Body of pancreas (tissue), 4 donors: ENCODE measurements around the gene PATZ1. TPM values are rescaled to one million over a fixed set of nuclear protein-coding genes. Genes with fewer than 3 reads are reported as not detected.
A peak's percentile ranks its signal among the peaks of the same experiment; 100 is the strongest.

Experiments used
- ATAC-seq: fragments of 150-250 bp; one replicate; pipeline ENCODE4 v1.9.1; 2016
- DNase-seq, 4 donors: peaks; one replicate each; pipeline ENCODE4 v3.0.0-alpha.2; 2019
- H3K27ac ChIP-seq, 4 donors: fragments of 200-600 bp; sonication (generic); 1 replicate in 3 of 4; 2 replicates in 1 of 4; pipeline versions ENCODE4 v1.5.1 to v1.6.1; 2016 to 2019; ENCODE audit warnings: mild to moderate bottlenecking in 1 of 4, mixed read lengths in 1 of 4, moderate library complexity in 1 of 4
- H3K27me3 ChIP-seq, 2 donors: fragments of 200-600 bp; sonication (generic); one replicate each; pipeline ENCODE4 v1.6.0; 2016; ENCODE audit warnings: mild to moderate bottlenecking in 1 of 2
- H3K36me3 ChIP-seq, 2 donors: fragments of 200-600 bp; sonication (generic); replicated peaks in 1 of 2; 2 replicates each; pipeline ENCODE4 v1.5.1; 2016; ENCODE audit warnings: low read depth in 2 of 2; ENCODE audit not compliant: insufficient read depth in 1 of 2
- H3K4me1 ChIP-seq: fragments of 200-600 bp; sonication (generic); one replicate; pipeline ENCODE4 v1.6.0; 2016
- H3K4me3 ChIP-seq, 2 donors: fragments of 200-600 bp; sonication (generic); 1 replicate in 1 of 2; 2 replicates in 1 of 2; pipeline ENCODE4 v1.5.1; 2016 to 2019
- H3K9me3 ChIP-seq, 3 donors: fragments of 200-600 bp; sonication (generic); 1 replicate in 2 of 3; 2 replicates in 1 of 3; pipeline ENCODE4 v1.5.1; 2016
- POLR2A ChIP-seq, 3 donors: fragments of 450-650 bp; IDR thresholded peaks; one replicate each; pipeline ENCODE4 v1.6.1; 2016; ENCODE audit warnings: antibody characterized with exemption in 3 of 3, mild to moderate bottlenecking in 2 of 3
- WGBS, 2 donors: methylation state at CpG; one replicate each; pipeline ENCODE4 v1.1.5; 2017; 5-methylcytosine and 5-hydroxymethylcytosine counted together
- intact Hi-C: fragments of 100-400 bp; cut with DNase I; formaldehyde crosslinking; loops from one replicate; pipeline ENCODE4 v1.15.1; 2023
- total RNA-seq, 2 donors: library from RNA; depleted of rRNA; stranded (reverse); fragments of >200 nt; gene quantifications; one replicate each; pipeline ENCODE4 v1.1.0, GENCODE V29; 2016
- TF ChIP-seq, protein P1 (sequence below), 7 experiments: fragments of 450-650 bp in 4 of 7; fragments of 200-600 bp in 3 of 7; sonication (generic) in 3 of 7; IDR thresholded peaks; one replicate each; pipeline ENCODE4 v1.5.1; 2016 to 2019; ENCODE audit warnings: antibody characterized with exemption in 7 of 7

PATZ1 gene
- total RNA-seq, 2 donors from 2014 or later: 24.1 to 25.1 TPM

DNA sequence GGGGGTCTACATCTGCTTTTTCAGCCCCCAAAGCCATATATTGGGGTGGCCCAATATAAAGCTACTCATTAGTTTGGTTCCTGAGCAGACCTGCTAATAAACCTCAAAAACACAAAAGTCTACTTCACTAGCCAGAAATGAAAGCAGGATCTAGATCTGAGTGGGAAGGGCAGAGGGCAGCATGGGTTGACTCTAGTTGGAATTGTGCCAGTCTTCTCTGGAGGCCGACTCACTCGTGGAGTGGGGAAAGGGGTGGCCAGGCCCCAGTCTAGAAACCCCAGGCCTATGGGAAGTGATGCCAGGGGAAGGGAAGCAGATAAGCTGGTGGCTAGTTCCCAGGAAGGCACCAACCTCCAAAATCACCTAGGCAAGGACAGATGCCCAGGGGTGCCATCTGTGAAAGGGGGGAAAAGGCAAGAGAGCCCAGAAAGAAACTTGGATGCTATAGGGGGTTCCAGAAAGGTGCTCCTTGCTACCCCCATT lies 5.3 kb downstream of the PATZ1 start:
- Histone ChIP-seq H3K4me3 (no peak overlapping the region), H3K36me3 (no peaks in the 10 kb centered on the region), H3K27me3 (no peaks in the 10 kb centered on the region), H3K27ac (peak overlapping the region in 3 of 4 donors; percentile 88 to 93 (median 90)), H3K9me3 (no peaks in the 10 kb centered on the region), H3K4me1 (peaks cover 79% of the 10 kb centered on the region)
- intact Hi-C loops: no loop called here
- no peak for ATAC-seq
- WGBS, 2 donors: 0 to 6% methylated on average over 2 of the region's 2 CpGs
- DNase-seq: no peak
- TF ChIP-seq, protein P1, sequence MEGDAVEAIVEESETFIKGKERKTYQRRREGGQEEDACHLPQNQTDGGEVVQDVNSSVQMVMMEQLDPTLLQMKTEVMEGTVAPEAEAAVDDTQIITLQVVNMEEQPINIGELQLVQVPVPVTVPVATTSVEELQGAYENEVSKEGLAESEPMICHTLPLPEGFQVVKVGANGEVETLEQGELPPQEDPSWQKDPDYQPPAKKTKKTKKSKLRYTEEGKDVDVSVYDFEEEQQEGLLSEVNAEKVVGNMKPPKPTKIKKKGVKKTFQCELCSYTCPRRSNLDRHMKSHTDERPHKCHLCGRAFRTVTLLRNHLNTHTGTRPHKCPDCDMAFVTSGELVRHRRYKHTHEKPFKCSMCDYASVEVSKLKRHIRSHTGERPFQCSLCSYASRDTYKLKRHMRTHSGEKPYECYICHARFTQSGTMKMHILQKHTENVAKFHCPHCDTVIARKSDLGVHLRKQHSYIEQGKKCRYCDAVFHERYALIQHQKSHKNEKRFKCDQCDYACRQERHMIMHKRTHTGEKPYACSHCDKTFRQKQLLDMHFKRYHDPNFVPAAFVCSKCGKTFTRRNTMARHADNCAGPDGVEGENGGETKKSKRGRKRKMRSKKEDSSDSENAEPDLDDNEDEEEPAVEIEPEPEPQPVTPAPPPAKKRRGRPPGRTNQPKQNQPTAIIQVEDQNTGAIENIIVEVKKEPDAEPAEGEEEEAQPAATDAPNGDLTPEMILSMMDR (IDR thresholded peaks at IDR 0.05): no peak
- TF ChIP-seq POLR2A (IDR thresholded peaks at IDR 0.05): no peak

DNA sequence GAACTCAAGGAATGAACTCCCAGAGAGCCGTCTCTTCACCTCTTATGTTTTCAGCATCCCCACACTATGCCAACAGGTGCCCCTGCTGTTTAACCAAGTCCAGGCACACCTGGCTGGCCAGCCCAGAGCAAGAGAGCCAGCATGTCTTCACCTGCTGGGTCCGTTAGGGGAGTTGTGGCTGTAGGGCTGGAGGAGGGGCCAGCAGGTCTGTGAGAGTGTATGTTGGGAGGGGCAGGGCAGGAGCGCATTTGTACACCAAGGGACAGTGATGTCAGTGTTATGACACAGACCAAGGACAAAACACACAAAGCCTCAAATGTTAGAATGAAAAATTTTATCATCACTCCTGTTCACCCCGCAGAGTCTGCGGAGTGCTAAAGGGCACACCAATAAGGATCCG lies 5.8 kb downstream of the PATZ1 start:
- ATAC-seq: no peak
- Histone ChIP-seq H3K9me3 (no peaks in the 10 kb centered on the region), H3K36me3 (no peaks in the 10 kb centered on the region), H3K27me3 (no peaks in the 10 kb centered on the region), H3K4me3 (no peak overlapping the region), H3K27ac (peak overlapping the region; percentile 45 to 93 (median 89)), H3K4me1 (peaks cover 79% of the 10 kb centered on the region)
- WGBS, 2 donors: 64 to 69% methylated on average over 5 to 6 of the region's 6 CpGs
- TF ChIP-seq POLR2A (IDR thresholded peaks at IDR 0.05): no peak
- TF ChIP-seq, protein P1 (IDR thresholded peaks at IDR 0.05): no peak
- DNase-seq: no peak
- intact Hi-C loops: no loop called here

DNA sequence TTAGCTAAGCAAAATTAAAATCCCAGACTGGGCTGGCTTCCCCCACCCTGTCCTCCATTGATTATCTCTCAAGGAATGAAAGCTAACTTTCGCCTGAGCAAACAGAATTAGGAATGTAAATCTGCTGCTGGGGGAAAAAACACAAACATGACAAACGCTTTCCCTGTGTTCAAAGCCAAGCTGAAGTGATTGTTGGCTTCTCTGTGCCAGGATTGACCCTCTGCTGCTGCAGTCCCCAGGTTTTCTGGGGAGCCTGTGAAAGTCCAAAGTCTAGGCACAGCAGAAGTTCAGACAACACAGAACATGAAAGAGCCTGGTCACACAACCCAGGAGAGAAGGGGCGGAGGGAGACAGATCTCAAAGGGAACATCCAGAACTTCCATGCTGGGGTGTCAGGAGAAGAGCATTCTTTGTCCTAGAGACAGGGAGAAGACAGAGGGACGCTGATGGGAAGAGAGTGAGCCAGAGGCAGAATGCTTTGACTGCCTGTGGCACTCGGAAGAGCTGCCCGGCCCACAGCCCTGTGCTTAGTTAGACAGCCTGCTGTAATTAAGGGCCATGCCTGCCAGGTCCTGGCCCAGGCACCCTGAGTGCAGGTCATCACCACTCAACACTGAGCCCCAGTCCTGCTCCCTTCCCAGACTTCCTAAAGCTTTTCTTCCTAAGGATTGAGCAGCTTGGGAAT lies 6.9 kb downstream of the PATZ1 start:
- H3K4me1 ChIP-seq: peaks cover 68% of the 10 kb centered on the region
- ATAC-seq (no peak), DNase-seq (peak in 1 of 4 donors; percentile 22)
- no peak overlapping the region for H3K4me3 ChIP-seq
- no peaks in the 10 kb centered on the region for H3K9me3 ChIP-seq
- 26 to 32% methylated on average over 4 to 6 of the region's 6 CpGs for WGBS, 2 donors
- intact Hi-C loops: no loop called here
- peak overlapping the region; percentile 43 to 93 (median 68) for H3K27ac ChIP-seq
- TF ChIP-seq POLR2A (IDR thresholded peaks at IDR 0.05): no peak
- TF ChIP-seq, protein P1 (IDR thresholded peaks at IDR 0.05): no peak
- no peaks in the 10 kb centered on the region for H3K27me3 ChIP-seq
- peaks cover 0 to 5% of the 10 kb centered on the region in 2 donors for H3K36me3 ChIP-seq

DNA sequence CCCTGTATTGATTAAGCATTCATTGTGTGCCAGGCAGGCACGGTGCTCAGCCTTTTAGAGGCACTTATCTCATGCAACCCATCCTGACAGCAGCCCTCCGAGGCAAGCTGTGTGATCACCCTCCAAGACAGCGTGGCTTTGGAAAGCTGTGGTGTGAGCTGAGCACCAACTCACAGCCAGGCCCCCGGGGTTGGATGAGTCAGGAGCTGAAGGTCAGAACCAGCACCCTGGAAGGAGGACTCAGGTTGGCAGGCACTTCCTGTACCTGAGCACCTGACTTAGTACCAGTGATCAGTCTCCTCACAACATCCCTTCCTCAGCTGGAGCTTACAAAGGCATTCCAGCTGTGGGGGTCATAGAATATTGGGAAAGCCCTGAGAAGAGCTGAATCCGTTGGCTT lies 9.0 kb downstream of the PATZ1 start:
- peak in 1 of 4 donors; percentile 46 for DNase-seq
- Histone ChIP-seq H3K36me3 (peaks cover 0 to 7% of the 10 kb centered on the region in 2 donors), H3K27ac (no peak overlapping the region), H3K4me3 (no peak overlapping the region), H3K9me3 (no peaks in the 10 kb centered on the region), H3K27me3 (no peaks in the 10 kb centered on the region), H3K4me1 (peaks cover 47% of the 10 kb centered on the region)
- ATAC-seq: no peak
- intact Hi-C loops: no loop called here
- no peak for TF ChIP-seq POLR2A (IDR thresholded peaks at IDR 0.05)
- TF ChIP-seq, protein P1 (IDR thresholded peaks at IDR 0.05): no peak
- WGBS, 2 donors: 76 to 78% methylated on average over 5 of the region's 5 CpGs

DNA sequence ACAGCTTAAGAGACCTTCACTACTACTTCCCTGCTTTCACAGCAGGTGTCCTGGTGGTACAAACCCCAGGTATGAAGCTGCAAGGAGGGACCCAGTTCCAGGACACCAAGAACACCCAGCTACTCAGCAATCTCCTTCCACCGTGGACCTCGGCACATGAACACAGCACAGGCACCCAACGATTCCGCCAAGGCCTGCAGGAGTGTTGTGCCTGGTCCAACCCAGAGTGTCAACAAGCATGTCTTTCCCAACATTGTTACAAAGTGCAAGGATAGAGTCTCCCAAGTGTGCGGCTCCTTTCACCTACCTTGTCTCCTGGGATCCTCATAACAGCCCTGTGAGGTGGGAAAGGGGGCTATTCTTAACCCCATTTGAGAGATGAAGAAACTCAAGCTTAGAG lies 11.8 kb downstream of the PATZ1 start:
- Histone ChIP-seq H3K27ac (no peak overlapping the region), H3K9me3 (no peaks in the 10 kb centered on the region), H3K36me3 (peaks cover 0 to 12% of the 10 kb centered on the region in 2 donors), H3K4me3 (no peak overlapping the region), H3K4me1 (peaks cover 18% of the 10 kb centered on the region), H3K27me3 (no peaks in the 10 kb centered on the region)
- WGBS, 2 donors: 86 to 89% methylated on average over 5 of the region's 5 CpGs
- ATAC-seq (no peak), DNase-seq (no peak)
- TF ChIP-seq POLR2A (IDR thresholded peaks at IDR 0.05): no peak
- TF ChIP-seq, protein P1 (IDR thresholded peaks at IDR 0.05): no peak
- intact Hi-C loops: no loop called here
